A673 (cell line): ENCODE data around the gene PAQR4. TPM values are rescaled to one million over a fixed set of nuclear protein-coding genes. Genes with fewer than 3 reads are reported as not detected.
"Not testable (repeated sequence)": the region's sequence is repeated elsewhere in the genome, so short reads cannot be mapped to it uniquely, and the experiment has no call there.

Experiments used
- BruUV-seq: library from RNA; stranded (reverse); fragments of 400-500 nt; replicated peaks from 2 replicates; lab custom pipeline; 2021; lab: Mats Ljungman, UMichigan
- CTCF ChIA-PET: fragments of 300-600 bp; sonication (Branson Sonifier 250); formaldehyde crosslinking; loops from one replicate; lab custom pipeline; 2022; ENCODE audit warnings: antibody characterized with exemption; lab: Charles Lee
- POLR2A ChIA-PET: fragments of 300-600 bp; sonication (Branson Sonifier 250); formaldehyde crosslinking; loops from one replicate; lab custom pipeline; 2022; ENCODE audit warnings: antibody characterized with exemption; ENCODE audit not compliant: low non-redundant PET; lab: Charles Lee
- DNase-seq: peaks from one replicate; pipeline ENCODE4 v3.0.0-alpha.2; 2015; ENCODE audit warnings: low spot score
- H3K27ac ChIP-seq: fragments of 200-600 bp; sonication (generic); 2 replicates; pipeline ENCODE4 v1.5.1; 2016; ENCODE audit warnings: mixed run types, low read depth, mild to moderate bottlenecking, mixed read lengths, antibody characterized with exemption, low read length; ENCODE audit not compliant: poor library complexity, severe bottlenecking
- H3K27me3 ChIP-seq: fragments of 200-600 bp; sonication (generic); replicated peaks from 2 replicates; pipeline ENCODE4 v1.6.1; 2017; ENCODE audit warnings: mixed run types, low read depth, mild to moderate bottlenecking, mixed read lengths, antibody characterized with exemption, low read length; ENCODE audit not compliant: insufficient read depth, poor library complexity
- H3K36me3 ChIP-seq: fragments of 200-600 bp; sonication (generic); 2 replicates; pipeline ENCODE4 v1.6.1; 2016; ENCODE audit warnings: mixed run types, mild to moderate bottlenecking, mixed read lengths, antibody characterized with exemption, low read length; ENCODE audit not compliant: insufficient read depth, poor library complexity, severe bottlenecking
- H3K4me1 ChIP-seq: fragments of 200-600 bp; sonication (generic); 2 replicates; pipeline ENCODE4 v1.6.1; 2017; ENCODE audit warnings: mixed run types, mild to moderate bottlenecking, mixed read lengths, antibody characterized with exemption, low read length; ENCODE audit not compliant: insufficient read depth, poor library complexity, severe bottlenecking
- H3K4me3 ChIP-seq: fragments of 200-600 bp; sonication (generic); 2 replicates; pipeline ENCODE4 v1.5.1; 2016; ENCODE audit warnings: low read depth, mixed run types, mild to moderate bottlenecking, mixed read lengths, low read length; ENCODE audit not compliant: poor library complexity, severe bottlenecking
- H3K9me3 ChIP-seq: fragments of 200-600 bp; sonication (generic); 2 replicates; pipeline ENCODE4 v1.6.1; 2016; ENCODE audit warnings: mixed run types, low read depth, mild to moderate bottlenecking, mixed read lengths, antibody characterized with exemption, low read length; ENCODE audit not compliant: poor library complexity, severe bottlenecking
- EZH2 ChIP-seq: fragments of 200-600 bp; sonication (generic); IDR thresholded peaks from 2 replicates; pipeline ENCODE4 v1.6.1; 2017; ENCODE audit warnings: borderline replicate concordance, low read depth, mild to moderate bottlenecking, mixed read lengths, antibody characterized with exemption, low read length; ENCODE audit not compliant: poor library complexity, severe bottlenecking
- intact Hi-C: fragments of 100-400 bp; cut with micrococcal nuclease; formaldehyde crosslinking; loops from one replicate; pipeline ENCODE4 v1.10.0; 2022; ENCODE audit not compliant: unreplicated experiment
- total RNA-seq: library from RNA; stranded (reverse); gene quantifications from 2 replicates; pipeline ENCODE4 v1.2.3, GENCODE V29; 2021
- TF ChIP-seq, protein P1 (sequence below): fragments of 300-800, 200-600 bp; sonication (generic); conservative IDR thresholded peaks from 2 replicates; pipeline ENCODE4 v1.5.1; 2017; ENCODE audit warnings: low read depth, mild to moderate bottlenecking, antibody characterized with exemption, low read length, moderate library complexity, mixed read lengths

PAQR4 gene
- total RNA-seq, 1 experiment from 2014 or later: 46.5 TPM

DNA sequence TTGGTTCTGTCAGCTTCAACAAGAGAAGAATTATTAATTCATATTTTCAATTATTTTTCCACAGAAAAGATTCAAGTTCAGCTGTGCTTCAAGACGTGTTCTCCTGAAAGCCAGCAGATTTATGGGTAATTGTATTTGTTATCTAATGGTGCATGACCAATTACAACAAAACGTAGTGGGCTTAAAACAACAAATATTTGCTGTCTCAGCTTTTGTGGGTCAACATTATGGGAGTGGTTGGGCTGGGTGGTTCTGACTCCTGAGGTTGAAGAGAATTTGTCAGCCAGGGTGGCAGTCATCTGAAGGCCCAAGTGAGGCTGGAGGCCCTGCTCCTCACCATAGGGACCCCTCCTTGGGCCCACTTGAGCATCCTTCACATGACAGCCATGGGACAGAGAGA lies 29.2 kb upstream of the PAQR4 start:
- intact Hi-C loops: no loop called here
- ChIA-PET CTCF (no interaction called here), POLR2A (no interaction called here)
- H3K9me3 ChIP-seq: no peaks in the 10 kb centered on the region
- TF ChIP-seq, protein P1, sequence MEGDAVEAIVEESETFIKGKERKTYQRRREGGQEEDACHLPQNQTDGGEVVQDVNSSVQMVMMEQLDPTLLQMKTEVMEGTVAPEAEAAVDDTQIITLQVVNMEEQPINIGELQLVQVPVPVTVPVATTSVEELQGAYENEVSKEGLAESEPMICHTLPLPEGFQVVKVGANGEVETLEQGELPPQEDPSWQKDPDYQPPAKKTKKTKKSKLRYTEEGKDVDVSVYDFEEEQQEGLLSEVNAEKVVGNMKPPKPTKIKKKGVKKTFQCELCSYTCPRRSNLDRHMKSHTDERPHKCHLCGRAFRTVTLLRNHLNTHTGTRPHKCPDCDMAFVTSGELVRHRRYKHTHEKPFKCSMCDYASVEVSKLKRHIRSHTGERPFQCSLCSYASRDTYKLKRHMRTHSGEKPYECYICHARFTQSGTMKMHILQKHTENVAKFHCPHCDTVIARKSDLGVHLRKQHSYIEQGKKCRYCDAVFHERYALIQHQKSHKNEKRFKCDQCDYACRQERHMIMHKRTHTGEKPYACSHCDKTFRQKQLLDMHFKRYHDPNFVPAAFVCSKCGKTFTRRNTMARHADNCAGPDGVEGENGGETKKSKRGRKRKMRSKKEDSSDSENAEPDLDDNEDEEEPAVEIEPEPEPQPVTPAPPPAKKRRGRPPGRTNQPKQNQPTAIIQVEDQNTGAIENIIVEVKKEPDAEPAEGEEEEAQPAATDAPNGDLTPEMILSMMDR: no peak
- no peak for TF ChIP-seq EZH2
- no peak overlapping the region for H3K27ac ChIP-seq
- no TSS peak for BruUV-seq
- DNase-seq: no peak
- no peak overlapping the region for H3K4me3 ChIP-seq
- H3K27me3 ChIP-seq: no peaks in the 10 kb centered on the region
- no peaks in the 10 kb centered on the region for H3K4me1 ChIP-seq
- peaks cover 32% of the 10 kb centered on the region for H3K36me3 ChIP-seq

DNA sequence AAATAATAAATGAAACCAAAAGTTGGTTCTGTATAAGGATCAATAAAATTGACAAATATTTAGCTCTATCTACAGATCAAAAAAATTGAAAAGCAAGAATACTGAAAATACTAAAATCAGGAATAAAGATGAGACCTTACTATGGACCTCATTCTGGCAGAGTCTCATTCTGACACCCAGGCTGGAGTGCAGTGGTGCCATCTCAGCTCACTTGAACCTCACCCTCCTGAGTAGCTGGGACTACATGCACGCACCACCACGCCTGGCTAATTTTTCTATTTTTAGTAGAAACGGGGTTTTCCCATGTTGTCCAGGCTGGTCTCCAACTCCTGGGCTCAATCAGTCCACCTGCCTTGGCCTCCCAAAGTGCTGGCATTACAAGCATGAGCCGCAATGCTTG lies 27.1 kb upstream of the PAQR4 start:
- Histone ChIP-seq H3K27me3 (no peaks in the 10 kb centered on the region), H3K27ac (no peak overlapping the region), H3K4me3 (no peak overlapping the region), H3K36me3 (peaks cover 31% of the 10 kb centered on the region), H3K9me3 (no peaks in the 10 kb centered on the region), H3K4me1 (no peaks in the 10 kb centered on the region)
- BruUV-seq: no TSS peak
- ChIA-PET POLR2A (no interaction called here), CTCF (no interaction called here)
- TF ChIP-seq EZH2: no peak
- TF ChIP-seq, protein P1: no peak
- intact Hi-C loops: no loop called here
- DNase-seq: no peak

DNA sequence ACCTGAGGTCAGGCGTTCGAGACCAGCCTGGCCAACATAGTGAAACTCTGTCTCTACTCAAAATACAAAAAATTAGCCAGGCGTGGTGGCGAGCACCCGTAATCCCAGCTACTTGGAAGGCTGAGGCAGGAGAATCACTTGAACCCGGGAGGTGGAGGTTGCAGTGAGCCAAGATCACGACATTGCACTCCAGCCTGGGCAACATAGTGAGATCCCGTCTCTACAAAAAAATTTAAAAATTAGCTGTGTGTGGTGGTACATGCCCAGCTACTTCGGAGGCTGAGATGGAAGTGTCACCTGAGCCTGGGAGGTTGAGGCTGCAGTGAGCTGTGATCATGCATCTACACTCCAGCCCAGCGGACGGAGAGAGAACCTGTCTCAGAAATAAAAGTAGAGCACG lies 25.4 kb upstream of the PAQR4 start:
- H3K36me3 ChIP-seq: peaks cover 18% of the 10 kb centered on the region
- CTCF ChIA-PET, POLR2A ChIA-PET, H3K9me3 ChIP-seq, H3K27me3 ChIP-seq, BruUV-seq, DNase-seq, H3K27ac ChIP-seq, intact Hi-C loops, H3K4me3 ChIP-seq, H3K4me1 ChIP-seq: not testable (repeated sequence)

DNA sequence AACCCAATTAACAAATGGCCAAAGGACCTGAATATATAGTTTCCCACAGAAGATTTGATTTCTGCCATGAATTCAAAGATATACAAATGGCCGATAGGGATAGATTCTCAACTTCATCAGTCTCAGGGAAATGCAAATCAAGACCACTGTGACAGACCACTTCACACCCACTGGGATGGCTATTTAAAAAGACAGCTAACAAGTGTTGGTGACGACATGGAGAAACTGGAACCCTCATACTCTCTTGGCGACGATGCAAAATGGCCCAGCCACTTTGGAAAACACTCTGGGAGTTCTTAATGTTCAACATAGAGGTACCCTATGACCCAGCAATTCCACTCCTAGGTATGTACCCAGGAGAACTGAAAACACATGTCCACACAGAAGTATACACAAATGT lies 22.5 kb upstream of the PAQR4 start:
- no TSS peak for BruUV-seq
- H3K4me3 ChIP-seq: no peak overlapping the region
- H3K36me3 ChIP-seq: peaks cover 8% of the 10 kb centered on the region

More for the DNA sequence above, 22.5 kb upstream of the PAQR4 start:
- ChIA-PET CTCF (no interaction called here), POLR2A (no interaction called here)
- Histone ChIP-seq H3K27ac (no peak overlapping the region), H3K9me3 (no peaks in the 10 kb centered on the region), H3K4me1 (no peaks in the 10 kb centered on the region), H3K27me3 (no peaks in the 10 kb centered on the region)
- DNase-seq: no peak
- intact Hi-C loops: no loop called here
- TF ChIP-seq, protein P1: no peak
- TF ChIP-seq EZH2: no peak
